CD14-positive monocyte (primary cell): Measurements from ENCODE around the gene CST2. TPM values are rescaled to one million over a fixed set of nuclear protein-coding genes. Genes with fewer than 3 reads are reported as not detected.

ENCODE experiments used
- DNase-seq, 3 donors: peaks; one replicate each; pipeline ENCODE4 v3.0.0-alpha.2; 2011 to 2022
- H2AFZ ChIP-seq: 2 replicates; pipeline ENCODE4 v1.6.0; 2012; ENCODE audit warnings: mild to moderate bottlenecking, low read depth, low read length, inconsistent platforms; ENCODE audit not compliant: insufficient read depth, poor library complexity, severe bottlenecking
- H3K27ac ChIP-seq, 2 donors: 1 replicate in 1 of 2; 2 replicates in 1 of 2; pipeline ENCODE4 v1.5.1; 2012 to 2013; ENCODE audit warnings: low read length in 2 of 2, control low read depth in 1 of 2, inconsistent platforms in 1 of 2, low read depth in 1 of 2, mild to moderate bottlenecking in 1 of 2
- H3K27me3 ChIP-seq, 2 donors: one replicate each; pipeline versions ENCODE4 v1.6.0 to v1.6.1; 2011 to 2013; ENCODE audit warnings: low read length in 2 of 2; ENCODE audit not compliant: control insufficient read depth in 2 of 2, insufficient read depth in 2 of 2
- H3K36me3 ChIP-seq, 2 donors: replicated peaks in 1 of 2; 1 replicate in 1 of 2; 2 replicates in 1 of 2; pipeline versions ENCODE4 v1.5.1 to v1.6.1; 2012 to 2013; ENCODE audit warnings: low read length in 2 of 2, control low read depth in 1 of 2, inconsistent platforms in 1 of 2, mild to moderate bottlenecking in 1 of 2; ENCODE audit not compliant: insufficient read depth in 2 of 2, control insufficient read depth in 1 of 2
- H3K4me1 ChIP-seq, 2 donors: 1 replicate in 1 of 2; 2 replicates in 1 of 2; pipeline versions ENCODE4 v1.5.1 to v1.6.1; 2012 to 2013; ENCODE audit warnings: low read length in 2 of 2, control low read depth in 1 of 2, inconsistent platforms in 1 of 2, mild to moderate bottlenecking in 1 of 2, moderate library complexity in 1 of 2; ENCODE audit not compliant: insufficient read depth in 2 of 2, control insufficient read depth in 1 of 2
- H3K4me2 ChIP-seq: replicated peaks from 2 replicates; pipeline ENCODE3; 2012; ENCODE audit warnings: low read length, moderate library complexity, mild to moderate bottlenecking; ENCODE audit not compliant: poor library complexity, severe bottlenecking; ENCODE audit errors: extremely low read depth
- H3K4me3 ChIP-seq, 3 experiments: fragments of 200-600 bp in 1 of 3; sonication (generic) in 1 of 3; replicated peaks in 1 of 3; 1 replicate in 2 of 3; 2 replicates in 1 of 3; pipeline ENCODE4 v1.5.1; 2011 to 2013; ENCODE audit warnings: low read length in 3 of 3, mild to moderate bottlenecking in 3 of 3, control low read depth in 2 of 3, low read depth in 2 of 3, inconsistent platforms in 1 of 3, moderate library complexity in 1 of 3
- H3K79me2 ChIP-seq: 2 replicates; pipeline ENCODE4 v1.6.0; 2012; ENCODE audit warnings: mild to moderate bottlenecking, control low read depth, inconsistent platforms, low read length, moderate library complexity; ENCODE audit not compliant: insufficient read depth
- H3K9ac ChIP-seq: 2 replicates; pipeline ENCODE4 v1.6.0; 2017; ENCODE audit warnings: low read length, mild to moderate bottlenecking; ENCODE audit not compliant: insufficient read depth, poor library complexity, severe bottlenecking
- H3K9me3 ChIP-seq, 2 donors: replicated peaks in 1 of 2; 1 replicate in 1 of 2; 2 replicates in 1 of 2; pipeline versions ENCODE4 v1.5.1 to v1.6.1; 2012 to 2013; ENCODE audit warnings: low read length in 2 of 2, control low read depth in 1 of 2; ENCODE audit not compliant: control insufficient read depth in 1 of 2, insufficient read depth in 1 of 2
- H4K20me1 ChIP-seq: 2 replicates; pipeline ENCODE4 v1.6.0; 2012; ENCODE audit warnings: mild to moderate bottlenecking, low read length, control low read depth, moderate library complexity; ENCODE audit not compliant: insufficient read depth
- H3K27ac Mint-ChIP-seq, 7 donors: one replicate each; pipeline ENCODE4 v1.8.0; 2020; ENCODE audit warnings: mild to moderate bottlenecking in 7 of 7, mixed read lengths in 7 of 7, moderate library complexity in 6 of 7, inconsistent platforms in 2 of 7
- H3K27me3 Mint-ChIP-seq, 3 donors: one replicate each; pipeline ENCODE4 v1.8.0; 2021 to 2022; ENCODE audit warnings: low read depth in 3 of 3, mild to moderate bottlenecking in 3 of 3, mixed read lengths in 3 of 3, moderate library complexity in 3 of 3, inconsistent platforms in 1 of 3
- H3K36me3 Mint-ChIP-seq, 2 donors: one replicate each; pipeline ENCODE4 v1.8.0; 2020; ENCODE audit warnings: mixed read lengths in 2 of 2, inconsistent platforms in 1 of 2, mild to moderate bottlenecking in 1 of 2
- H3K4me1 Mint-ChIP-seq: one replicate; pipeline ENCODE4 v1.8.0; 2020; ENCODE audit warnings: mild to moderate bottlenecking, mixed read lengths
- H3K4me3 Mint-ChIP-seq, 2 donors: one replicate each; pipeline ENCODE4 v1.8.0; 2020; ENCODE audit warnings: mild to moderate bottlenecking in 2 of 2, mixed read lengths in 2 of 2, moderate library complexity in 1 of 2
- H3K9me3 Mint-ChIP-seq, 7 donors: one replicate each; pipeline ENCODE4 v1.8.0; 2020 to 2022; ENCODE audit warnings: mixed read lengths in 7 of 7, mild to moderate bottlenecking in 6 of 7, moderate library complexity in 6 of 7, inconsistent platforms in 2 of 7
- CTCF ChIP-seq: fragments of 200-600 bp; IDR thresholded peaks from one replicate; pipeline ENCODE4 v1.8.0; 2022; ENCODE audit warnings: antibody characterized with exemption, mild to moderate bottlenecking
- WGBS: methylation state at CpG from one replicate; pipeline ENCODE4 v1.1.5; 2013; ENCODE audit warnings: missing lambda C conversion rate; ENCODE audit not compliant: insufficient coverage; 5-methylcytosine and 5-hydroxymethylcytosine counted together
- intact Hi-C, 2 donors: fragments of 100-400 bp; cut with micrococcal nuclease; formaldehyde crosslinking; loops; one replicate each; pipeline versions ENCODE4 v1.15.0 to v1.15.1; 2023
- polyA plus RNA-seq, 3 donors: library from polyadenylated mRNA; depleted of rRNA in 1 of 3; unstranded in 2 of 3; stranded (reverse) in 1 of 3; fragments of 300-500 nt in 2 of 3; fragments of >200 nt in 1 of 3; fragmentation: Illumina TruSeq in 2 of 3; gene quantifications; 1 replicate in 2 of 3; 2 replicates in 1 of 3; pipeline ENCODE4 v1.2.3, GENCODE V29; 2012 to 2021

The CST2 gene
- polyA plus RNA-seq, 3 donors, result not detected

GRCh38 chr20:23795526-23795925 lies 31.0 kb downstream of the CST2 start:
- 92% methylated on average over 2 of the region's 3 CpGs for WGBS
- Histone ChIP-seq H3K36me3 (no peaks in the 10 kb centered on the region), H3K4me3 (no peak overlapping the region), H2AFZ (no peak overlapping the region), H3K4me1 (no peaks in the 10 kb centered on the region), H3K27ac (no peak overlapping the region), H3K9me3 (no peaks in the 10 kb centered on the region), H3K79me2 (no peaks in the 10 kb centered on the region), H3K4me2 (no peak overlapping the region), H3K9ac (no peak overlapping the region), H3K27me3 (no peaks in the 10 kb centered on the region), H4K20me1 (no peaks in the 10 kb centered on the region)
- Mint-ChIP-seq H3K27me3 (peaks cover 5 to 6% (median 6%) of the 10 kb centered on the region in 3 donors), H3K4me3 (no peak overlapping the region), H3K4me1 (no peaks in the 10 kb centered on the region), H3K9me3 (no peaks in the 10 kb centered on the region), H3K27ac (no peak overlapping the region), H3K36me3 (no peaks in the 10 kb centered on the region)
- intact Hi-C loops, result no loop called here
- no peak for DNase-seq
- no peak for TF ChIP-seq CTCF

GRCh38 chr20:23794841-23795240 lies 31.7 kb downstream of the CST2 start:
- Mint-ChIP-seq H3K36me3 (no peaks in the 10 kb centered on the region), H3K27ac (no peak overlapping the region), H3K9me3 (peaks cover 0 to 2% (median 0%) of the 10 kb centered on the region in 7 donors), H3K27me3 (peaks cover 6 to 8% (median 7%) of the 10 kb centered on the region in 3 donors), H3K4me1 (no peaks in the 10 kb centered on the region), H3K4me3 (no peak overlapping the region)
- Histone ChIP-seq H3K4me2 (no peak overlapping the region), H3K27ac (no peak overlapping the region), H3K79me2 (no peaks in the 10 kb centered on the region), H4K20me1 (no peaks in the 10 kb centered on the region), H3K9ac (no peak overlapping the region), H3K36me3 (no peaks in the 10 kb centered on the region), H3K4me3 (no peak overlapping the region), H3K9me3 (no peaks in the 10 kb centered on the region), H2AFZ (no peak overlapping the region), H3K27me3 (no peaks in the 10 kb centered on the region), H3K4me1 (no peaks in the 10 kb centered on the region)
- intact Hi-C loops, result no loop called here
- TF ChIP-seq CTCF, result no peak
- no peak for DNase-seq
- WGBS, result 78% methylated on average over 5 of the region's 7 CpGs
